HUES64 (cell line): Measurements from ENCODE around the gene CHST12.

Experiments
- H3K27ac ChIP-seq: 2 replicates; pipeline ENCODE4 v1.7.0; 2013; ENCODE audit warnings: low read depth, low read length, inconsistent platforms
- H3K27me3 ChIP-seq: 2 replicates; pipeline ENCODE4 v1.6.1; 2013; ENCODE audit warnings: mild to moderate bottlenecking, low read length; ENCODE audit not compliant: insufficient read depth
- H3K36me3 ChIP-seq: 2 replicates; pipeline ENCODE4 v1.6.1; 2013; ENCODE audit warnings: mild to moderate bottlenecking, low read length; ENCODE audit not compliant: insufficient read depth
- H3K4me1 ChIP-seq: 2 replicates; pipeline ENCODE4 v1.6.1; 2013; ENCODE audit warnings: mild to moderate bottlenecking, low read length, moderate library complexity; ENCODE audit not compliant: insufficient read depth
- H3K4me3 ChIP-seq: 2 replicates; pipeline ENCODE4 v1.5.1; 2013; ENCODE audit warnings: mild to moderate bottlenecking, low read length, moderate library complexity
- H3K9ac ChIP-seq: 2 replicates; pipeline ENCODE4 v1.6.1; 2013; ENCODE audit warnings: mild to moderate bottlenecking, low read depth, low read length
- H3K9me3 ChIP-seq: 2 replicates; pipeline ENCODE4 v1.6.1; 2013; ENCODE audit warnings: low read depth, low read length; ENCODE audit not compliant: insufficient read depth
- WGBS: fragments of 150-250, 120-280 bp; methylation state at CpG from one replicate; pipeline ENCODE4 v1.1.7; 2013; ENCODE audit warnings: missing lambda C conversion rate; 5-methylcytosine and 5-hydroxymethylcytosine counted together

Gene CHST12

GRCh38 chr7:2487586-2488271, 84.3 kb downstream of the CHST12 start:
- H3K4me3 ChIP-seq: no peak overlapping the region
- no peak overlapping the region for H3K27ac ChIP-seq
- no peaks in the 10 kb centered on the region for H3K36me3 ChIP-seq
- 86% methylated on average over 14 of the region's 14 CpGs for WGBS
- H3K9ac ChIP-seq: no peak overlapping the region
- no peaks in the 10 kb centered on the region for H3K4me1 ChIP-seq
- no peaks in the 10 kb centered on the region for H3K9me3 ChIP-seq
- H3K27me3 ChIP-seq: no peaks in the 10 kb centered on the region

- no peaks in the 10 kb centered on the region for H3K36me3 ChIP-seq
- no peak overlapping the region for H3K4me3 ChIP-seq
- WGBS: 89% methylated on average over 8 of the region's 8 CpGs
- no peaks in the 10 kb centered on the region for H3K9me3 ChIP-seq
- no peak overlapping the region for H3K27ac ChIP-seq
- H3K4me1 ChIP-seq: no peaks in the 10 kb centered on the region
- no peaks in the 10 kb centered on the region for H3K27me3 ChIP-seq
- no peak overlapping the region for H3K9ac ChIP-seq
These were observed 84.8 kb downstream of the CHST12 start for GRCh38 chr7:2488272-2488645.

- Histone ChIP-seq H3K9ac (no peak overlapping the region), H3K4me3 (no peak overlapping the region), H3K36me3 (no peaks in the 10 kb centered on the region), H3K27me3 (no peaks in the 10 kb centered on the region), H3K27ac (no peak overlapping the region), H3K9me3 (no peaks in the 10 kb centered on the region), H3K4me1 (no peaks in the 10 kb centered on the region)
- 83% methylated on average over 9 of the region's 9 CpGs for WGBS
These were observed 85.3 kb downstream of the CHST12 start for GRCh38 chr7:2488681-2489080.

- Histone ChIP-seq H3K9me3 (no peaks in the 10 kb centered on the region), H3K4me1 (no peaks in the 10 kb centered on the region), H3K9ac (no peak overlapping the region), H3K27ac (no peak overlapping the region), H3K36me3 (no peaks in the 10 kb centered on the region), H3K27me3 (no peaks in the 10 kb centered on the region), H3K4me3 (no peak overlapping the region)
- 97% methylated on average over 13 of the region's 13 CpGs for WGBS
These were observed 86.8 kb downstream of the CHST12 start for GRCh38 chr7:2490181-2490651.

- no peaks in the 10 kb centered on the region for H3K36me3 ChIP-seq
These were observed 88.6 kb downstream of the CHST12 start for GRCh38 chr7:2492038-2492437.

GRCh38 chr7:2493205-2494164, 90.1 kb downstream of the CHST12 start:
- whole genome bisulfite sequencing: 81% methylated on average over 11 of the region's 11 CpGs
- Histone ChIP-seq H3K27me3 (no peaks in the 10 kb centered on the region), H3K9me3 (no peaks in the 10 kb centered on the region), H3K36me3 (no peaks in the 10 kb centered on the region), H3K4me3 (no peak overlapping the region), H3K4me1 (peaks cover 10% of the 10 kb centered on the region), H3K9ac (no peak overlapping the region), H3K27ac (no peak overlapping the region)

More at GRCh38 chr7:2492038-2492437, 88.6 kb downstream of the CHST12 start:
- Histone ChIP-seq H3K4me3 (no peak overlapping the region), H3K27me3 (no peaks in the 10 kb centered on the region), H3K4me1 (peaks cover 4% of the 10 kb centered on the region; the same call in 1 of the 2 replicates), H3K9me3 (no peaks in the 10 kb centered on the region), H3K27ac (no peak overlapping the region), H3K9ac (no peak overlapping the region)
- WGBS: 88% methylated on average over 2 of the region's 2 CpGs

GRCh38 chr7:2494191-2495130, 91.0 kb downstream of the CHST12 start:
- WGBS: 87% methylated on average over 32 of the region's 32 CpGs

GRCh38 chr7:2495418-2496299, 92.2 kb downstream of the CHST12 start:
- Histone ChIP-seq H3K9ac (no peak overlapping the region), H3K9me3 (no peaks in the 10 kb centered on the region), H3K36me3 (no peaks in the 10 kb centered on the region), H3K27ac (peak overlapping the region; percentile 65), H3K4me1 (peaks cover 29% of the 10 kb centered on the region), H3K27me3 (no peaks in the 10 kb centered on the region), H3K4me3 (no peak overlapping the region)
- 54% methylated on average over 22 of the region's 25 CpGs for WGBS

More at GRCh38 chr7:2494191-2495130, 91.0 kb downstream of the CHST12 start:
- H3K4me3 ChIP-seq: no peak overlapping the region
- H3K4me1 ChIP-seq: peaks cover 18% of the 10 kb centered on the region
- H3K27ac ChIP-seq: no peak overlapping the region
- H3K27me3 ChIP-seq: no peaks in the 10 kb centered on the region
- no peaks in the 10 kb centered on the region for H3K9me3 ChIP-seq
- no peak overlapping the region for H3K9ac ChIP-seq
- H3K36me3 ChIP-seq: no peaks in the 10 kb centered on the region

- no peak overlapping the region for H3K4me3 ChIP-seq
These were observed 93.0 kb downstream of the CHST12 start for GRCh38 chr7:2496375-2496774.

GRCh38 chr7:2497065-2497464, 93.7 kb downstream of the CHST12 start:
- no peaks in the 10 kb centered on the region for H3K27me3 ChIP-seq
- 94% methylated on average over 3 of the region's 3 CpGs for WGBS

More at GRCh38 chr7:2496375-2496774, 93.0 kb downstream of the CHST12 start:
- Histone ChIP-seq H3K27ac (no peak overlapping the region), H3K9ac (no peak overlapping the region), H3K27me3 (no peaks in the 10 kb centered on the region), H3K4me1 (peaks cover 29% of the 10 kb centered on the region), H3K9me3 (no peaks in the 10 kb centered on the region), H3K36me3 (no peaks in the 10 kb centered on the region)
- WGBS: 88% methylated on average over 9 of the region's 9 CpGs

More at GRCh38 chr7:2497065-2497464, 93.7 kb downstream of the CHST12 start:
- no peak overlapping the region for H3K9ac ChIP-seq
- no peak overlapping the region for H3K27ac ChIP-seq
- H3K9me3 ChIP-seq: no peaks in the 10 kb centered on the region
- peaks cover 29% of the 10 kb centered on the region for H3K4me1 ChIP-seq
- no peaks in the 10 kb centered on the region for H3K36me3 ChIP-seq
- no peak overlapping the region for H3K4me3 ChIP-seq
